Heart left ventricle (tissue), 16 donors: Measurements from ENCODE around the gene MYH11. TPM values are rescaled to one million over a fixed set of nuclear protein-coding genes. Genes with fewer than 3 reads are reported as not detected.

Source experiments
- ATAC-seq, 4 donors: fragments of 200-7000 bp; cut with Tn5 transposase; one replicate each; pipeline ENCODE4 v1.9.1; 2020 to 2022; ENCODE audit warnings: moderate library complexity in 4 of 4, mild to moderate bottlenecking in 3 of 4, moderate number of reproducible peaks in 1 of 4
- DNase-seq, 5 donors: peaks; one replicate each; pipeline ENCODE4 v3.0.0-alpha.2; 2020
- H3K27ac ChIP-seq, 12 donors: fragments of 200-600 bp; sonication (generic) in 4 of 12; one replicate each; pipeline versions ENCODE4 v1.5.0 to v1.8.0; 2016 to 2022; ENCODE audit warnings: mild to moderate bottlenecking in 2 of 12
- H3K27me3 ChIP-seq, 9 donors: fragments of 200-600 bp; sonication (generic) in 2 of 9; one replicate each; pipeline versions ENCODE4 v1.5.1 to v1.8.0; 2016 to 2022; ENCODE audit warnings: mild to moderate bottlenecking in 3 of 9
- H3K36me3 ChIP-seq, 9 donors: fragments of 200-600 bp; sonication (generic) in 2 of 9; one replicate each; pipeline versions ENCODE4 v1.5.0 to v1.8.0; 2018 to 2022; ENCODE audit warnings: mild to moderate bottlenecking in 2 of 9
- H3K4me1 ChIP-seq, 12 donors: fragments of 200-600 bp; sonication (generic) in 4 of 12; one replicate each; pipeline versions ENCODE4 v1.5.0 to v1.8.0; 2016 to 2022; ENCODE audit warnings: mild to moderate bottlenecking in 3 of 12
- H3K4me3 ChIP-seq, 12 donors: fragments of 200-600 bp; sonication (generic) in 4 of 12; one replicate each; pipeline versions ENCODE4 v1.5.0 to v1.8.0; 2017 to 2022; ENCODE audit warnings: mild to moderate bottlenecking in 9 of 12, moderate library complexity in 4 of 12
- H3K9me3 ChIP-seq, 12 donors: fragments of 200-600 bp; sonication (generic) in 4 of 12; one replicate each; pipeline versions ENCODE4 v1.5.0 to v1.8.0; 2016 to 2022; ENCODE audit warnings: mild to moderate bottlenecking in 1 of 12
- CTCF ChIP-seq, 12 donors: fragments of 200-600 bp; sonication (generic) in 4 of 12; IDR thresholded peaks; one replicate each; pipeline versions ENCODE4 v1.5.0 to v1.8.0; 2018 to 2022; ENCODE audit warnings: antibody characterized with exemption in 12 of 12, mild to moderate bottlenecking in 5 of 12
- POLR2A ChIP-seq, 2 donors: fragments of 450-650 bp; IDR thresholded peaks; one replicate each; pipeline ENCODE4 v1.6.1; 2017; ENCODE audit warnings: antibody characterized with exemption in 2 of 2, mild to moderate bottlenecking in 2 of 2, moderate library complexity in 2 of 2
- WGBS, 4 donors: extraction: QIAGEN DNeasy Blood & Tissue Kit in 2 of 4; methylation state at CpG; one replicate each; pipeline versions ENCODE4 v1.1.5 to v1.1.7; 2013 to 2018; 5-methylcytosine and 5-hydroxymethylcytosine counted together
- intact Hi-C, 10 donors: fragments of 100-400 bp; cut with DNase I; formaldehyde crosslinking; loops; one replicate each; pipeline versions ENCODE4 v1.11.1 to v1.14.2; 2022
- polyA plus RNA-seq, 2 donors: library from polyadenylated mRNA; stranded (reverse); fragments of 200-250 nt; gene quantifications; one replicate each; pipeline ENCODE4 v1.2.3, GENCODE V29; 2013
- total RNA-seq, 9 donors: library from RNA; depleted of rRNA in 2 of 9; stranded (reverse); fragments of >200 nt in 2 of 9; fragmentation: NEBNext Ultra II Directional in 3 of 9; extraction: Animal tissue kit (Norgen Biotek cat#: 25700) in 3 of 9; gene quantifications; one replicate each; pipeline versions ENCODE4 v1.1.0 to v1.2.4, GENCODE V29; 2016 to 2023
- donor health status: ischemic (EF 13 %, LVEDD 7.1; RV severe dilation, severe dysfunction).
- donor health status: healthy with polysubstance abuse.
- donor health status: DM: no; HTN: yes; CAD: no.
- donor health status: DM: no; HTN: no; CAD: no.
- donor health status: ischemic (EF 25% LVEDD 6.9; RV normal size, moderate dysfunction).
- donor health status: ischemic (EF 25% LVEDD 5.7; RV mildly dilated, moderate dysfunction).
- donor health status: healthy.
- donor health status: DM: yes; HTN: yes; CAD: no.
- donor health status: ischemic (EF 35%, LVEDD 5.7; RV mildly dilated, moderate dysfunction).
- donor health status: nonischemic (EF 11% LVEDD 7.7; RV severe dilation, severe dysfunction).
- donor health status: DM: yes; HTN: yes; CAD: no.
- donor health status: PGD.
- donor health status: ischemic (EF 29% LVEDD 5.4; RV normal size, mild dysfunction).
- donor health status: nonischemic (EF 23%, LVEDD 6.1; RV moderate dilation, normal function).

Gene MYH11
- total and polyA plus RNA-seq, 11 donors = 9.8 to 71.9 (median 26.5) TPM

- ATAC-seq (peak in 1 of 4 donors; percentile 36), DNase-seq (peak in 1 of 5 donors; percentile 33)
- H3K4me1 ChIP-seq = peaks cover 0 to 5% (median 0%) of the 10 kb centered on the region in 12 donors
- TF ChIP-seq CTCF (IDR thresholded peaks at IDR 0.05) (no peak), POLR2A (IDR thresholded peaks at IDR 0.05) (no peak)
- WGBS, 4 donors = 67 to 79% (median 77%) methylated on average over 14 of the region's 14 CpGs
- H3K4me3 ChIP-seq = no peak overlapping the region
- H3K9me3 ChIP-seq = no peaks in the 10 kb centered on the region
- peak overlapping the region in 2 of 12 donors; percentile 14 to 75 for H3K27ac ChIP-seq
- intact Hi-C loops = loop anchor here in 1 of 10 donors (10.0 kb wide), 1 partner anchor 49 kb away; no protein-coding TSS in a partner anchor
- H3K36me3 ChIP-seq = no peaks in the 10 kb centered on the region
- H3K27me3 ChIP-seq = no peaks in the 10 kb centered on the region
Observed at GRCh38 chr16:15785386-15786059, 71.3 kb downstream of the MYH11 start.

- no peak for TF ChIP-seq POLR2A (IDR thresholded peaks at IDR 0.05)
- no peak for TF ChIP-seq CTCF (IDR thresholded peaks at IDR 0.05)
- intact Hi-C loops = loop anchor here in 2 of 10 donors (5.0 to 10.0 kb wide), 2 partner anchors 38 to 51 kb away; no protein-coding TSS in a partner anchor
- H3K4me3 ChIP-seq = no peak overlapping the region
- H3K36me3 ChIP-seq = no peaks in the 10 kb centered on the region
- H3K27ac ChIP-seq = peak overlapping the region in 1 of 12 donors; percentile 75
- no peaks in the 10 kb centered on the region for H3K27me3 ChIP-seq
- 97 to 100% (median 99%) methylated on average over 9 to 10 of the region's 10 CpGs for WGBS, 4 donors
- ATAC-seq (no peak), DNase-seq (no peak)
- H3K9me3 ChIP-seq = no peaks in the 10 kb centered on the region
- no peaks in the 10 kb centered on the region for H3K4me1 ChIP-seq
Observed at GRCh38 chr16:15783985-15784384, 72.8 kb downstream of the MYH11 start.

GRCh38 chr16:15782573-15783365, 74.1 kb downstream of the MYH11 start:
- Histone ChIP-seq H3K4me1 (no peaks in the 10 kb centered on the region), H3K9me3 (no peaks in the 10 kb centered on the region), H3K36me3 (no peaks in the 10 kb centered on the region), H3K27ac (peak overlapping the region in 1 of 12 donors; percentile 75), H3K4me3 (no peak overlapping the region), H3K27me3 (peaks cover 0 to 4% (median 0%) of the 10 kb centered on the region in 9 donors)
- no peak for DNase-seq
- no peak for ATAC-seq
- 67 to 76% (median 70%) methylated on average over 13 of the region's 13 CpGs for WGBS, 4 donors
- intact Hi-C loops = loop anchor here in 2 of 10 donors (5.0 to 10.0 kb wide), 2 partner anchors 40 to 52 kb away; no protein-coding TSS in a partner anchor
- TF ChIP-seq CTCF (IDR thresholded peaks at IDR 0.05) = no peak
- no peak for TF ChIP-seq POLR2A (IDR thresholded peaks at IDR 0.05)

- peak overlapping the region in 1 of 12 donors; percentile 39 for H3K27ac ChIP-seq
- H3K4me1 ChIP-seq = no peaks in the 10 kb centered on the region
- H3K36me3 ChIP-seq = no peaks in the 10 kb centered on the region
Observed at GRCh38 chr16:15781650-15782049, 75.2 kb downstream of the MYH11 start.

More at GRCh38 chr16:15781650-15782049, 75.2 kb downstream of the MYH11 start:
- WGBS, 4 donors = 77 to 96% (median 95%) methylated on average over 3 of the region's 3 CpGs
- TF ChIP-seq CTCF (IDR thresholded peaks at IDR 0.05) (no peak), POLR2A (IDR thresholded peaks at IDR 0.05) (no peak)
- Histone ChIP-seq H3K9me3 (no peaks in the 10 kb centered on the region), H3K4me3 (no peak overlapping the region), H3K27me3 (peaks cover 0 to 4% (median 0%) of the 10 kb centered on the region in 9 donors)
- intact Hi-C loops = loop anchor here in 2 of 10 donors (5.0 to 10.0 kb wide), 2 partner anchors 41 to 53 kb away; no protein-coding TSS in a partner anchor
- DNase-seq (no peak), ATAC-seq (no peak)
